Right lobe of liver (tissue), 4 donors: ENCODE data around the gene TARS1.

Experiments
- CTCF ChIP-seq, 4 donors: fragments of 200-600 bp in 3 of 4; fragments of 450-650 bp in 1 of 4; IDR thresholded peaks; one replicate each; pipeline versions ENCODE4 v1.5.1 to v1.8.0; 2016 to 2022; ENCODE audit warnings: antibody characterized with exemption in 4 of 4, mild to moderate bottlenecking in 2 of 4
- POLR2A ChIP-seq: fragments of 450-650 bp; IDR thresholded peaks from one replicate; pipeline ENCODE4 v1.6.1; 2017; ENCODE audit warnings: antibody characterized with exemption, mild to moderate bottlenecking
- donor health status: DM: no; HTN: no; CAD: no.
- donor health status: DM: no; HTN: no; CAD: no.
- donor health status: DM: no; HTN: yes; CAD: no.

DNA sequence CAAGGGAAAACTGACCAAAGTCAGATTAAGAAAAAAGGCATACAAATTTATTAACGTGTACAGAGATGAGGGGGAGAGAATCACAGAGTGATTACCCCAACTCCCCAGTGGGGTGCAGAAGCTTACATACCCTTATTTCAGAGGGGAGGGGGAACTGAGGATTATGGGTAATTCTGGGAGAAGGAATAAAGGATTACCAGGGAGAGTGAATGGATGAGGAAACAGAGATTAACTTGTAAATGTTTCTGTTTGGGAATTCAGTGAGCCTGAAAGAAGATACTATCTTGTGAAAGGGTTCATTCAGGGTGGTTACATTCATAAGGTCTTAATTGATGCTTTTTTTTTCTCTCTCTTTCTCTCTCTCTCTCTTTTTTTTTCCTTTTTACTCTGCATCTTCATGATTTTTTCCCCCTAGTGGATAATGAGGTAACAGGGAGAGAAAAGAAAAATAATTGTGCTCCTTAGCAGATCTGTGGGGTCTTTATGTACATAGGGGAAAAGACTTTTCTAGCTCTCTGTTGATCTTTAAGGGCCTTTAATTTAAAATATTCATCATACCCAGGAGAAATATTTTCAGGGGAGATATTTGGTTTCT lies 49.4 kb downstream of the TARS1 start:
- TF ChIP-seq CTCF (IDR thresholded peaks at IDR 0.05) = no peak
- TF ChIP-seq POLR2A = no peak
